GM21447 (cell line): ENCODE measurements around the gene ACOX3.
"Not testable (repeated sequence)": the region's sequence is repeated elsewhere in the genome, so short reads cannot be mapped to it uniquely, and the experiment has no call there.

Experiments used
- ATAC-seq: cut with Tn5 transposase; IDR thresholded peaks from one replicate; pipeline ENCODE4 v1.9.1; 2021; ENCODE audit not compliant: unreplicated experiment

Gene ACOX3

DNA sequence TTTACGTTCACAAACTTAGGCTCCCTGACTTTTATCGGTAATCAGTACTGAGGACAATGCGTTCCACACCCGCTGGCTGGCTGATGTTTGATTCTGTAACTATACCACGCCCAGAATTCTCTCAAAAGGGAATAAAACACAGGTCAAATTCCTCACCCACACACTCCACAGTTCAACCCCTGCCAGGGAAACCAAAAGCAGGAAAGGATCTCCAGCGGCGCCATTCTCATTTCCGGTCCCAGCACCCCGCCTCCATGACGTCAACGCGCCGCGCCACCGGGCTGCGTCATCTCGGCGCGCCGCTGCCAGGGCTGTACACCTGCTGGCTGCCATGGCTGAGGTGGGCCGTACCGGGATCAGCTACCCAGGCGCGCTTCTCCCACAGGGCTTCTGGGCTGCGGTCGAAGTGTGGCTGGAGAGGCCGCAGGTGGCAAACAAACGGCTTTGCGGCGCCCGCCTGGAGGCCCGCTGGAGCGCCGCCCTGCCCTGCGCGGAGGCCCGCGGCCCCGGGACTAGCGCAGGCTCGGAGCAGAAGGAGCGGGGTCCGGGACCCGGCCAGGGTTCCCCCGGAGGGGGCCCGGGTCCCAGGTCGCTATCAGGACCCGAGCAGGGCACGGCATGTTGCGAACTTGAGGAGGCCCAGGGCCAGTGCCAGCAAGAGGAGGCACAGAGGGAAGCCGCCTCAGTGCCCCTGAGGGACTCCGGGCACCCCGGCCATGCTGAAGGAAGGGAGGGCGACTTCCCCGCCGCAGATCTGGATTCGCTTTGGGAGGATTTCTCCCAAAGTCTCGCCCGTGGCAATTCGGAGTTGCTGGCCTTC lies at the start of gene ACOX3, which contains the start of gene TRMT44:
Gene ACOX3, minus strand, starts transcription at position 232 of the 820 bp plus-strand sequence. CDS start 24,202 bp downstream, outside the sequence.
Gene TRMT44, plus strand, starts transcription at position 286 of the 820 bp plus-strand sequence. Its CDS starts 46 bp downstream, at position 332.
- peak; percentile 69 for ATAC-seq

- ATAC-seq: no peak
Observed at GRCh38 chr4:8488791-8489369, 48.4 kb upstream of the ACOX3 start.

- ATAC-seq: not testable (repeated sequence)
Observed at GRCh38 chr4:8486643-8487042, 46.1 kb upstream of the ACOX3 start.

- ATAC-seq: no peak
Observed at GRCh38 chr4:8480221-8480620, 39.7 kb upstream of the ACOX3 start.

DNA sequence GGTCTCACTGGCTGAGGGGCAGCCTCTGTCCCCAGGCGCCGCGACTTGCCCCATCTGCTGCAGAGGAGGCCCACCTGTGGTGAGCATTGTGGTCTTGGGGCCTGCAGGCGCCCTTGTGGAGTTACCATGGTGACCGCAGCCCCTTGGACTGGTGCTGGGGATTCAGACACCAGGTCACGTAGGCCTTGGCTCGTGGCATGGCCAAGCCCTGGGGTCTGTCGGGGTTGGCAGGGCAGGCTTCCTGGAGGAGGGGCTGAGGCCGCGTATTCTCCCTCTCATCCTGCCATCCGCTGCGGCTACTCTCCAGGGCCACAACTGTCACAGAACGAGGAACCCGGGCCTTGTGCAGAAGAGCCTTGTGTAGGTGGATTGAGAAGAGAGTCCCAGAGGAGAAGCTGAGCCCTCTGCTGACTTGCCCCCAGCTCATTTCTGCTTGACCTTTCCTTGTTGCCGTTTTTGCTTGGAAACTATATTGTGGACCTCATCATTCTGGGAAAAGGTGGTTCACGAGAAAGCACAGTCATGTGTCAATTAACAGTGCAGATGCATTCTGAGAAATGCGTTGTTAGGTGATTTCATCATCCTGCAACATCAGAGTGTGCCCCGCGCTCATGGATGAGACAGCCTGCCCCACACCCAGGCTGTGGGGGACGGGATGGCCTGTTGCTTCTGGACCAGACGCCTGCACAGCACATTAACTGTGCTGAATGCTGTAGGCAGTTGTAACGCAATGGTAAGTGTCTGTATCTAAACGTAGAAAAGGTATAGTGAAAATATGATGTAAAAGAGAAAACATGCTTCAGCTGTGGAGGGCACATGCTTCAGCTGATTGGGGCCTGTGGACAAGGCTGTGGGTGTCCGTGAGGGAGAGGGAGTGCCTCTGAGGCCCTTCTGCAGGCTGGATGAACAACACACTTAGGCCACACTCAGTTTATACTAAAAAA lies 38.5 kb upstream of the ACOX3 start:
- ATAC-seq: no peak

DNA sequence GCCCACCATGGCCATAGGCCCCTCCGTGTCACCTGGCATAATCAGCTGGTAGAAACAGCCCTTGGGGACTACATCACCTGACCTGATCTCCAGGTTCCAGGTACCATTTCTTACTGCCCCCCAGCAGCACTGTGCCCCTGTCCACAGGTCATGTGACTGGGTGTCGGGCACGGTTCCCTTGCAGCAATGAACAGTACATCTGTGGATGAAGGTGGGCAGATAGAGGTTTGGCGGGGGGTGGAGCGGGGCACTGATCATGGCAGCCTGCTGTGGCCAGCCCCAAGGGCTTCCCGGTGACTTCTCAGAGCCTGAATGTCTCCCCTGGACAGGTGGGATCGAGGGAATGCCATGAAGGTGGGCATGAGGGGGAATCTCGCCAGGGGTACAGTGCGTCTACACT lies 37.8 kb upstream of the ACOX3 start:
- no peak for ATAC-seq

DNA sequence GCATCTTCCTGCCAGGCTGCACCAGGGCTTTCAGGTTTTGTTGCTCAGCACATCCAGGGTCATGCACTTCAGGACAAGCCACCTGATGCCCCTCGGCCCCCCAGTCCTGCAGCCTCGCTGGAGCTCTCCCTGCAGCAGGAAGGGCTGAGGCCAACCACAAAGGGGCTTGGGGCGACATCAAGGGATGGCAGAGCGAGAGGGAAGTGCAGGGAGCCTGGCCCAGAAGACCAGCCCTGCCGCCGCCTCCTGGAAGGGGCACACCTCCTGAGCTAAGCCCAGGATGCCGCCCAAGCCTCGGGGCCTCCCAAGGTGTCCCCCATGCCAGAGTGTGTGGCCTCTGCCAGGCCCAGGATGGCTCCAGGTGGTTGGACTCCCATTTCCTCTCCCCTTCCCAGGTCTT lies 37.2 kb upstream of the ACOX3 start:
- no peak for ATAC-seq

DNA sequence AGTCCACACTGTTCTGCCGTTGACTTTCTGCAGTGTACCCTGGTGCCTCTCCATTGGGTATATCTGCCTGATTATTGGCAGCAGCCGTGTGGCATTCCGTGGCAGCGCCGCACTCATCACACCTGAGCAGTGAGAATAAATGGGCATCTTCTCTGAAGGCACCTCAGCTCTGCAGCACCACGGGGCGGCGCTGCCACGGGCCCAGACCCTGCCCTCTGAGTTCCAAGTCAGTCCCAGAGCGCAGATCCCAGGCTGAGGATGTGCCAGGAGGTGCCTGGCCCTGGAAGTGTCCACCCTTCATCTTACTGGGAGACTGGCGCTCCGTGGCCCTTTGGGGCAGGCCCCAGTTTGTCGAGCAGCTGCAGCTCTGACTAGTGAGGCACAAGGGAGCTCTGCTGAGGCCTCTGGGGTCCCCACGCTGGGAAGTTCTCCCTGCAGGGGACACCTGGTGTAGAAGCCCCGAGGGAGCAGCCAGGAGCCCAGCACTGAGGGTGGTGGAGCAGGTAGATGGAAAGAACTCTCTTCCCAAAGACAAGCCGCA lies 36.6 kb upstream of the ACOX3 start:
- ATAC-seq: no peak

- ATAC-seq: no peak
Observed at GRCh38 chr4:8475751-8476575, 35.4 kb upstream of the ACOX3 start.

DNA sequence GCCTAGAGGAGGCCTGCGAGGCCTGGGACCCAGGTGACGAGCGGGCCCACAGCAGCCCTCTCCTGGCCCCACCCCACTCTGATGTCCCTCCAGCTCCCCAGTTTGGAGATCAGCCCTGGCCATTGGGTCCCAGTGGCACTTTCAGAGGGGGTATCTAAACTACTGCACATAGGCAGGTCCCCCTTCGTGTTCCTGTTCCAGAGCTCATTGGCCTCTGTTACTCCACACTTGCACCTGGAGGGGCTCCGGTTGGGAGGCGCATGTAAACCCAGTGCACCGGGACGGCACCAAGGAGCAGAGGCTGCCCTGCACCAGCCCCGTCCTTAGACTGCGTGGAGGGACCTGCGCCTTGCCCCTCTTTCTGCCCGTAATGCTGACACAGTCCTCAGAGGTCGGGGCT lies 34.3 kb upstream of the ACOX3 start:
- ATAC-seq: no peak

DNA sequence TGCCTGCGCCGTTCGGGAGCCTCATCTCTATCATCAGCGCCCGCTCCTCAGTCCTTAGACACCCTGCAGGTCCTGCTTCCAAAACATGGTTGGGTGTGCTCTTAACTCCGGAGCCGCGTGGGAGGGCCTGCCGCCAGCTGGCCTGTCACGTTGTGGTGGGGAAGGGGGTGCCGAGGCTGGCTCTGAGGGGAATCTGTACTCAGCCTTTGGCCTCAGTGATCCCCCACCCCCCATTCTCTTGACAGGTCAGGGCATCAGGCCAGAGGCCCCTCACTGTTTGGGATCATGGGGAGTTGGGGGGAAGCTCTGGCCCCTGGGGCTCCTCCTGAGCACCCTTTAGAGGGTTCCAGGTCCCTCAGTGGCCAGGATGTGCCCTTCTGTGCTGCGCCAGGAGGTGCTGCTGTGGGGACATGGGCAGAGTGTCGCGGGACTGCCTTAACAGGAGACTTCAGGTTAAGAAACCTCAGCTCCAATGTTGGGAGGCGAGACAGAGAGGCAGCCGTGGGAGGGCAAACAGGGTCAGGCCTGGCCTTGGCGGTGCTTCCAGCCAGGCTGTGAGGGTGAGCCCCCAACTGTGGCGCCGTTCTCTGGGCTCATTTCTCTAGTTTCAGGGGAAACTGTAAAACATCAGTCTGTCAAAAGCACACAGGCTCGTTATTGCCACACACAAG lies 33.5 kb upstream of the ACOX3 start:
- ATAC-seq: no peak

DNA sequence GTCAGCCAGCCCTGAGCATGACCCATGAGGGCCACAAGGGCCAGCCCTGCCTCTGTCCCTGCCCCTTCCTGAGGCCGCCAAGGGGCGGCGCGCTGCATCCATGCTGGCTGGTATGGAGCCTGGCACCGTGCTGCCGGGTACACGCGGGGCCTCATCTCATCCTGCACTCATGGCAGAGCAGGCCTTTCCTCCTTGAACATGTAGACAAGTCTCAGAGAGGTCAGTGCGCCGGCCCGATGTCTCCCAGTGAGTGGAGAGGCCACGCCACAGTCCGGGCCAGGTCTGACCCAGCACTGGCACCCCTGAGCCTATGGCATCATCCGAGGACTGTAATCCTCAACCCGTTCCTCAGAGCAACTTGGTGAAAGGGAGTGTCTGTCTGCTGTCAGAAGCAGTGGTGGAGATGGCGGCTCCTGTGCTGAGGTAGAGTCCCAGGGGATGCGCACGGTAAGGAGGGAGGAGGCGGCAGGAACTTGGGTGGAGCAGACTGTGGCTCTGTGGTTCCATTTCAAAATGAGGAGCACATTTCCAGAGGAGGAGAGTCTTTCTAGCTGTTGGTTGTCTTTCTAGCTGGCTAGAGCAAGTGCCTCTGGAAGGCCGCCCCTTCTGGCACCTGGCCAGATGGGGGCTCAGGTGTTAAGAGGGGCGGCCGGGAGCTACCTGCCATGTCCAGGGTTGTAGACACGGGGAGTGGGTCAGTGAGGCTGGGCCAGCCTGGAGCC lies 32.8 kb upstream of the ACOX3 start:
- no peak for ATAC-seq

GRCh38 chr4:8472689-8473197 lies 32.2 kb upstream of the ACOX3 start:
- ATAC-seq: no peak

- ATAC-seq: no peak
Observed at GRCh38 chr4:8472158-8472688, 31.7 kb upstream of the ACOX3 start.

GRCh38 chr4:8471211-8471875 lies 30.8 kb upstream of the ACOX3 start:
- ATAC-seq: no peak

- ATAC-seq: no peak
Observed at GRCh38 chr4:8470451-8471024, 30.0 kb upstream of the ACOX3 start.

- no peak for ATAC-seq
Observed at GRCh38 chr4:8469550-8469949, 29.0 kb upstream of the ACOX3 start.
